GM19238 (cell line): ENCODE measurements around the gene MTAP.

Source experiments
- DNase-seq: peaks from one replicate; pipeline ENCODE4 v3.0.0; 2011; ENCODE audit warnings: low spot score; ENCODE audit not compliant: insufficient read length

Gene MTAP

GRCh38 chr9:21804331-21804730 is 1.9 kb downstream of the MTAP start:
- no peak for DNase-seq

DNA sequence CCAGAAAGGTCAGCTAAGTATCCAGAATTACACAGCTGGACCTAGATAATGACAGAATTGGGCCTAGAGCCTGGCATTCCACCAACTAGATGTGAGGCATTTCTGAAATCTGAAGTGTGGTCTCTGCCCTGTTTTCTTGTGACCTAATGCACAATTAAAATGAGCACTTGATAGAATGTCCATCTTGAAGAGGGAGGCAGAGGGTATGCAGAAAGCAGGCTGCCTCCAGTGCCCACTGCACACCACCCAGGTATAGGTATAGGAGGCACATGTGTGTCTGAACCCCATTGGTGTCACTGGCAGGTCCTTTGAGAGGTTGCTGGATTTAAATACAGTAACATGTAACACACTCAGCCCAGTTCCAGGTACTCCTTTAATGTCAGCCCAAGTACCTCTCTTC is 2.4 kb downstream of the MTAP start:
- DNase-seq = no peak

DNA sequence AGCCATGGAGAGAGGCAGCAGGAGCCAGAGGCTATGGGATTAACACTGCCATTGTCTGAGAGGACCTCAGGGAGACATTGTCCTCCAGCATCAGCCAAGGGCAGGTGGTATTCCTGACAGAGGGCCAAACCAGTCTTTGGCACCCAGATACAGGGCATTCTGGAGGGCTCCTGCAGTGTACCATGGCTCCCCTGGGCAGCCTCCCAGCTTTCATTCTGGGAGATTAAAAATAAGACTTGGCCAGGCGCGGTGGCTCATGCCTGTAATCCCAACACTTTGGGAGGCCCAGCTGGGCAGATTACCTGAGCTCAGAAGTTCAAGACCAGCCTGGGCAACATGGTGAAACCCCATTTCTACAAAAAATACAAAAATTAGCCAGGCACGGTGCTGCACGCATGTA is 4.2 kb downstream of the MTAP start:
- DNase-seq = no peak

GRCh38 chr9:21810388-21810787 is 8.0 kb downstream of the MTAP start:
- no peak for DNase-seq

DNA sequence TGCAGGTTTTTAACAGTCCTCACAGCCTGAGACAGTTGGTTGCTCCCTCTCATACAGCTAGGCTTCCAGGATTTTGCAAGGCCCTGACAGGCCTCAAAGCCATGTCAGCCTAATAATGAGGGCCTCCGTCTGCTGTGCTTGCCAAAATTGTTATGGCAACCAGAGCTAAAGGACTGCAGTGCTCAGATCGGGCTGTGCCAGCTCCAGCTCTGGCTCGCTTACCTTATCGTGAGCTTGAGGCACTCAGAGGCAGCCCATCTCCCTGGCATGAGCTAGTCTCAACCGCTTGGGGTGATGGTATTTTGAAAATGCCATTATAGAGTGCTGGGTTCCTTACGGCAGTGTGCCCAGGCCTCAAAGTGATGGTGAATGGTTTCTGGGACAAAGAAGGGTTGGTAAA is 8.4 kb downstream of the MTAP start:
- DNase-seq = no peak

GRCh38 chr9:21811914-21812313 is 9.5 kb downstream of the MTAP start:
- DNase-seq = no peak

DNA sequence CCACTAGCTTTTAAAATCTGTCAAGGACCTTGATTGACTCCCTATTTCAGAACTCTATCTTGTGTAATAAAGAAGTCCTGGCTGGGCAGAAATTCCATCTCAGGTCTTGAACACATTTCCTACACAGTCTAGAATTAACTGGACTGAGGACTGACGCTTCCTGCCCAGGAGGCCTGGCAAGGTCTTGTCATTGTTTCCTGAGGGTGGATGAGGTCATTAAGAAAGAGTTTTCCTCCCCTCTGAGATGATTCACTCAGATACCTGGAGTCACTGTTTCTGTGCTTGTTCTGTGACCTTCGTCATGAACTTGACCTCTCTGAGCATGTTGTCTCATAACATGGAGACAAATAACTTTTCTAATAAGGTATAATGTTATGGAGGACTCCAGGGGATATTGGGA is 10.0 kb downstream of the MTAP start:
- no peak for DNase-seq

DNA sequence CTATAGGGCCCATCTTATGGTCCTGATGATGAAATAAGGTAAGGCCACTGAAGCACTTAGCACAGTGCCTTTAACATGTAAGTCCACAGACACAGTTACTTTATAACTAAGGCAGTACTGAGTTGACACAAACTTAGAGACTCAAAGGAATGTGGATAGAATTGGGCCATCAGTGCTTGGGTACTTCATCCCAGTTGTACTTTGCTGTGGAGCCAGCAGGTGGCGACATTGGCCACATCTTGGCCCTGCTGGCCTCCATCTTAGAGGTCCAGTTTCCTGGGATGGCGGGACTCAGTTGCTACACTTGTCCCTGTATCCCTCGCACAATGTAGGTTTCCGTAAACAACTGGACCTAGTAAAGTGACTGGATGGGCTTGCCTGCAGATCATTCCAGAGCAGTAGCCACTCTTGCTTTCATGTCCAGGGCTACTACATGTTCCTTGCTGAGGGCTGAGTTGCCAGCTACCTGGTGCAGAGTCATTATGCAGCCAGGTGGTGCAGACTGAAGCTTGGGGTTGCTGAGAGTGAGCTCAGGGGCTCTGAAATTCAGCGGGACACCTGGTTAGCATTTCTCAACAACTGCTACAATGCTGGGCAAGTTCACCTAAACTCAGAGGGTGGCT is 10.6 kb downstream of the MTAP start:
- DNase-seq = no peak

- no peak for DNase-seq
These were observed 11.4 kb downstream of the MTAP start for GRCh38 chr9:21813575-21814473.

DNA sequence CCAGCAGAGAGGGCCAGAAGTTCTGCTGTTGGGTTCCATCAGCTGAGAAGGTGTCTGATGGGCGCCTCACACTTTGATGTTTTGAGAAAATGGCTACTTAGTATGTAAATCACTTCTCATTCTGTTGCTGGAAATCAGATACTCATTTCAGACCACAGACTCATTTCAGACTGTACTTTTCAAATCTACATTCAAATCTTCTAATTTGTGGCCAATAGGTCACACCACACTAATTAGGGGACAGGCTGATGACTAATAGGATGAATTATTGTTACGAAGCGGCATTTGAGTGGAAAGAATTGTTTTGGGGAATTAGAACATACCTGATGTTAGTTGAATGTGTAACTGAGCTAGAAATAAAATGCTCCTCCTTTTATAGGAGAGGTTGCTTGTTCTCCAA is 13.2 kb downstream of the MTAP start:
- DNase-seq = no peak

GRCh38 chr9:21817176-21817575 is 14.7 kb downstream of the MTAP start:
- DNase-seq = no peak

- DNase-seq = no peak
These were observed 23.2 kb downstream of the MTAP start for GRCh38 chr9:21825637-21826036.

DNA sequence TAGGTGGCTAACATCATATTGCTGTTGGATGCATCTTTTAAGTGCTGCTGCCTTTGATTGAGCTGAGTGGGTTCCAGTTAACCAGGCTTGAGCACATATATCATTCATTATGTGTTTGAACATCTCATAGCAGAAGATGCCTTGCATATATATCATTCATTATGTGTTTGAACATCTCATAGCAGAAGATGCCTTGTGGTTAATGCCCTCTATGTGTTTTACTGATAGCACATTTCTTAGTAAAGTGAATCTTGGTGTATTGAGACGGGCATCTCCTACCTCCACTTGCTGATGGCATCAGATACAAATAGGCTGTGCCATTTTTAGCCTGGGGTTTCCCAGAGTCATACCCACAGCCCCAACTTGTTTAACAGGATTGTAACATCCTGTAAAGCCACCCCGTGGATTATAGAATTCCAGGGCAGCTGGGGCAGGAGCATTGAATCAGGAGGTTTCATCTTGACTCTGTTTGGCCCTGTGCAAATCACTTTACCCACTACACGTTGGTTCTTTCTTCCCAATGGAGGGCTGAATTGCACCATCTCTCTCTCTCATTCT is 26.5 kb downstream of the MTAP start:
- DNase-seq = no peak

DNA sequence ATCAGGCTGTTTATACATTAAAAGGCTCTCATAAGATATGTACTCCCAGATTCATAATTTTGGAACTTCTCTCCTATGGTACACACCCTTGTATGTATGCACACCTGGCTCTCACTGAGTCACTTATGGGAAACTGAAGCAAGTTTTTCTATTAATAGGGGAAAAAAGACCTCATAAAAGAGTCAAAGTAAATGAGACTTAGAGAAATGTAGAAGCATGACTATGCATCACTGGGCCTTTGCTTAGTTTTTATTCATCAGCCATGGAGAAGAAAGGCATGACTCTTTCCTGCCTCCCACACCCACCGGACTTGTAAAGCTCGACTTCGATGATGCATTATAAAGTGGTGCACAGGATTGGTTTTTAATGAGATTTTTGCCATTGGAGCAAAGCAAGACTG is 28.2 kb downstream of the MTAP start:
- no peak for DNase-seq

DNA sequence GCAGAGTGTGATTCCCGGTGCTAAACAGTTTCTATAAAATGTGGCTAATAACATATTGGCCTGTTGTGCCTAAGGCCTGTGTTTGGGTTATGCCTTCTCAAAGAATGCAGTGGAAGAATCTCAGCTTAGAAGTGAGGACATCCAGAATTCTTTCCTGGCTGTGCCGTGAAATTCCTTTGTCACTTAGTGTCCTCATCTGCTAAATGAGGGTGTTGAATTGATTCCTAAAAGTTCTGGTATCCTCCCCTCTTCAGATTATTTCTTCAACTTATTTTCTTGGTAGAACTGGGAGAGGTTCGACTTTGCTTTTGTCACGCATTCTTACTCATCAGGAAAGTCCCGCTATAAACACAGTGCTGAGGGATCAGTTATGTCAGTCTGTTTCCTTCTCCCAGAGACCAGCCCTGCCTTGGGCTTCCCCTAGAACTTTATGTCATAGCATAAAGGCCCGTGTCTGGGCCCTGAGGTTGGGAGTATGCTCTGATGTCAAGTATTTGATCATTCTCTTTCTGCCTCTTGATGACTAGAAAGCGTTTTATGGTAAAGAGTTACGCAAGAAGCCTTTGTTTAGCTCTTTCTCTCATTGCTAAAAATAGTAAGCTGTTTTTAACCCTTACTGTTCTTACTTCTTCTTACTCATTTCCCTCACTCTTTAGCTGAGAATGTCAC is 29.5 kb downstream of the MTAP start:
- DNase-seq = no peak

DNA sequence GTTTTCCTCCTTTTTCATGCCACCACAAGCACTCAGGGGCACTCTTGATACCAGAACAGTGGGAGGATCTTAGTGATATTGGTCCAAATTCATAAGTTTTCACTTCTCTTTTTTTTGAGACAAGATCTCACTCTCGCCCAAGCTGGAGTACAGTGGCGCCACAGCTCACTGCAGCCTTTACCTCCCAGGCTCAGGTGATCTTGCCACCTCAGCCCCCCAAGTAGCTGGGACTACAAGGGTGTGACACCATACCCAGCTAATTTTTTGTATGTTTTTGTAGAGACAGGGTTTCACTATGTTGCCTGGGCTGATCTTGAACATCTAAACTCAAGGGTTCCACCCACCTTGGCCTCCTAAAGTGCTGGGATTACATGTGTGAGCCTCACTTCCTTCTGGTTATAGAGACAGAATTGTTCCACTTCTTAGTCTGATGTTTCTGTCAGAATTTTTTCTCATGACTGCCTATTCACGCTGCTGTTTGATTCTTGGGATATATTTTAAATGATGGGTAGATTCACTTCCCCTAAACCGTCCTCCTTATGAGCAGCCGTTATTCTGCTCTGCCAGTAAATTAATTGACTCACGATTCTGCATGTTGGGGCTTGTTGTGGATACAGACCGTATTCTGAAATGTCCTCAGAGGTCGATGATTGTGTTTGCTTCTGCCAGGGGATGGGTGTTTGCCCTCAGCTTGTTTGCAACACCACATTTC is 30.8 kb downstream of the MTAP start:
- no peak for DNase-seq

GRCh38 chr9:21835121-21835520 is 32.7 kb downstream of the MTAP start:
- DNase-seq = no peak

DNA sequence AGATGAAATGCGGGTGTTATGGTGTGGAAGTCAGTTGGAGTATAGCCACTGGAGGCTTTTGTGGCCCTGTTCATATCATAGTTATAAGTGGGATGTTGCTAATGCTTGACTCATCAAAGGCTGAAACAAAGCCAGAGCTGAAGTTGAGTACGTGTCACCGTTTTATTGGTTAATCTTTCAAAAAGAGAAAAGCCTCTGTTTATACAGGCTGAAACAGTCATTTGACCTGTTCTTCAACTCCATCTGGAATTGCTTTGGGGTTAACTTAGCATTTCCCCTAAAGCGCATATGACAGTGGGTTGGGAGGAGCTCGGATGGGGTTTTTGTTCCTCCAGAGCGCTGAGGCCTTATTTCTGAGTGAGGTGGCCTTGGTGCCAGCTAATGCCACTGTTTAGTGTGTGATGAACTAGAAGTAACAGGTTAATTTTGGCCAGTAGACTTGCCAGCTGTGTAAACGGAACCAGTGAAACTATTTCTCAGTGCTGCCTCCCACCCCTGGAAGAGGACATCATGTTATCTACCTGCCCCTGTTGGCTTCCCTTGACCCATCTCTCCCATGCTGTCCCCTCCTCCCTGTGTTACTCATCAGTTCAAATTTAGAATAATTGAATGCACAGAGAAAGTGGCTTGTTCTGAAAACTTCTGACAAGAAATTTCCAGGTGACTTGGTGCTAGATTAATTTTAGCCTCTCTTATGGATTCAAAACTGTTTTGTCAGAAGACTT is 34.2 kb downstream of the MTAP start:
- no peak for DNase-seq

- no peak for DNase-seq
These were observed 35.1 kb downstream of the MTAP start for GRCh38 chr9:21837501-21837900.

DNA sequence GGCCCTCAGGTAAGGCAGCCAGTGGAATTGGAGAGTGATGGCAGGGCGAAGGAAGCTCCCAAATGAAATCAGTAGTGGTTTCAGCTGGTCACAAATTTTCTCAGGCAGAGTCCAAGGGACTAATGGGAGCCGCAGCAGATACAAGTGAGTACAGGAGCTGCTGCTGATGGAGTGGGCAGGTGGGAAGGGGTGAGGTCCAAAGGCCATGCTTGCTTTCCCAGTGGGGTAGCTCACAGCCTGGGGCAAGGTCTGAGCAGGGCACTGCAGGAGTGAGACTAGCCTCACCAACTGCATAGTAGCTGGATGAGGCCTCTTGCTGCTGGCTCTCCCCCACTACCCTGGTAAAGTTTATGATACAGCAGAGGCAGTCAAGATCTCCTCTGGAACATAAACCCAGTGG is 38.2 kb downstream of the MTAP start:
- DNase-seq = no peak

DNA sequence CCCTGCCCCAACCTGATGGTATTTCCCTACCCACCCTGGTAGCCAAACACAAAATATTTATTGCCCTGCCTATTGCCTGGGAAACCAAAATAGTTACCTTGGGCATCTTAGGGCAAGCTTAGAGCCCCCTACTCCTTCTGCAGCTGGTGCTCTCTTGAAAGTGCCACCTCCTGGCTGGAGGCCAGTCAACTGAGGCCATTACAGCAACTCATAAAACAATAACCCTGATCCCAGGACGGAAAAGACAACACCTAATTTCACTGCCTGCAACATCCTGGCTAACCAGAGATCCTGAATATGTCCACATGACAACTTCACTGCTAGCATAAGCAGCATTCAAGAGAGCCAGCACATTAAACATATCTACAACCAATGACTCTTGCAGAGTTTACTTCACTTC is 38.7 kb downstream of the MTAP start:
- no peak for DNase-seq
